RWPE1 (cell line): Measurements from ENCODE around the gene MBNL1.

Experiments used
- CTCF ChIA-PET: fragments of 350-600 bp; sonication (Branson Sonifier 250); formaldehyde crosslinking; extraction: SDS; loops from one replicate; lab custom pipeline; 2021; lab: Yijun Ruan, JAX
- POLR2A ChIA-PET: fragments of 400-600 bp; formaldehyde crosslinking; extraction: SDS; loops from one replicate; lab custom pipeline; 2020; ENCODE audit warnings: antibody characterized with exemption; ENCODE audit not compliant: low non-redundant PET; lab: Yijun Ruan, JAX
- DNase-seq: peaks from one replicate; pipeline ENCODE4 v3.0.0; 2012; ENCODE audit warnings: low spot score
- H3K27ac ChIP-seq: fragments of 450-650 bp; 2 replicates; pipeline ENCODE4 v1.5.1; 2017
- TF ChIP-seq, protein P1 (sequence below): fragments of 450-650 bp; conservative IDR thresholded peaks from 2 replicates; pipeline ENCODE4 v1.5.1; 2017; ENCODE audit warnings: low read depth, mild to moderate bottlenecking

MBNL1 gene

DNA sequence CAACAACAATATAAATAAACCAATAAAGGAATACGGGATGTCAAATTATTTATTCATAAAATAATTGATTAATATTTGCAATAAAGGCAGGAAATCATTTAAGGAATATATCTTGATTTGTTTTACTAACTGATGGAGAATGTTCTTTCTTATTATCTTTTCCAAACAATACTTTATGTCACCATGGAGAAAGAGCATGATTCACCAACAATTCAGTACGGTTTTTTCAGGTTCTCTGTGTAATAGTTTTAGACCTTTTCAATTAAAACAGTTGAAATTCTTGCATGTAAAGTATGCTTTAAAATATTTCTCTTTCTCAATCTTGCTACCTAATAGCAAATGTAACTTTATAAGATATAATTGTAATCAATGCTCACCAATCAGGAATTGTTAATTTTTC is 41.7 kb upstream of the MBNL1 start:
- ChIA-PET CTCF (no interaction called here), POLR2A (no interaction called here)
- TF ChIP-seq, protein P1, sequence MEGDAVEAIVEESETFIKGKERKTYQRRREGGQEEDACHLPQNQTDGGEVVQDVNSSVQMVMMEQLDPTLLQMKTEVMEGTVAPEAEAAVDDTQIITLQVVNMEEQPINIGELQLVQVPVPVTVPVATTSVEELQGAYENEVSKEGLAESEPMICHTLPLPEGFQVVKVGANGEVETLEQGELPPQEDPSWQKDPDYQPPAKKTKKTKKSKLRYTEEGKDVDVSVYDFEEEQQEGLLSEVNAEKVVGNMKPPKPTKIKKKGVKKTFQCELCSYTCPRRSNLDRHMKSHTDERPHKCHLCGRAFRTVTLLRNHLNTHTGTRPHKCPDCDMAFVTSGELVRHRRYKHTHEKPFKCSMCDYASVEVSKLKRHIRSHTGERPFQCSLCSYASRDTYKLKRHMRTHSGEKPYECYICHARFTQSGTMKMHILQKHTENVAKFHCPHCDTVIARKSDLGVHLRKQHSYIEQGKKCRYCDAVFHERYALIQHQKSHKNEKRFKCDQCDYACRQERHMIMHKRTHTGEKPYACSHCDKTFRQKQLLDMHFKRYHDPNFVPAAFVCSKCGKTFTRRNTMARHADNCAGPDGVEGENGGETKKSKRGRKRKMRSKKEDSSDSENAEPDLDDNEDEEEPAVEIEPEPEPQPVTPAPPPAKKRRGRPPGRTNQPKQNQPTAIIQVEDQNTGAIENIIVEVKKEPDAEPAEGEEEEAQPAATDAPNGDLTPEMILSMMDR: no peak
- no peak for DNase-seq
- H3K27ac ChIP-seq: no peak overlapping the region

DNA sequence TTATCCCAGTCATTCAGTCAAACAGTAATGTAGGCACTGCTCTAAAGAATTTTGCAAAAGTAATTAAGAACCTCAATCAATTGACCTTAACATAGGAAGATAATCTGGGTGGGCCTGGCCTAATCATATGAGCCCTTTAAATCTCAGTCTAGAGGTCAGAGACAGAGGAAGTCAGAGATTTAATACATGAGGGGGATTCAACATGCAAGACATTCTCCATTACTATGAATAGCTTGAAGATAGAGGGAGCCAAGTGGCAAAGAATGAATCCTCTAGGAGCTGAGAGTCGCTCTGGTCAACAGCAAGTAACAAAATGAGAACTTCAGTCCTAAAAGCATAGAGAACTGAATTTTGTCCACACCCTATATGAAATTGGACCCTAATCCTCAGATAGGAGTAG is 39.0 kb upstream of the MBNL1 start:
- POLR2A ChIA-PET: no interaction called here
- TF ChIP-seq, protein P1: no peak
- no peak for DNase-seq
- no peak overlapping the region for H3K27ac ChIP-seq
- CTCF ChIA-PET: no interaction called here

DNA sequence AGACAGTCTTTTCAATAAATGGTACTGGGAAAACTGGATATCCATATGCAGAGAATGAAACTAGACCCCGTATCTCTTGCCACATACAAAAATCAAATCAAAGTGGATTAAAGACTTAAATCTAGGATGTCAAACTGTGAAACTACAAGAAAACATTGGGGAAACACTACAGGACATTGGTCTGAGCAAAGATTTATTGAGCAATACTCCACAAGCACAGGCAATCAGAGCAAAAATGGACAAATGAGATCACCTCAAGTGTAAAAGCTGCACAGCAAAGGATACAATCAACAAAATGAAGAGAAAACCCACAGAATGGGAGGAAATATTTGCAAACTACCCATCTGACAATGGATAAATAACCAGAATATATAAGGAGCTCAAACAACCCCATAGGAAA is 38.4 kb upstream of the MBNL1 start:
- ChIA-PET CTCF (no interaction called here), POLR2A (no interaction called here)
- DNase-seq: no peak
- TF ChIP-seq, protein P1: no peak
- no peak overlapping the region for H3K27ac ChIP-seq

DNA sequence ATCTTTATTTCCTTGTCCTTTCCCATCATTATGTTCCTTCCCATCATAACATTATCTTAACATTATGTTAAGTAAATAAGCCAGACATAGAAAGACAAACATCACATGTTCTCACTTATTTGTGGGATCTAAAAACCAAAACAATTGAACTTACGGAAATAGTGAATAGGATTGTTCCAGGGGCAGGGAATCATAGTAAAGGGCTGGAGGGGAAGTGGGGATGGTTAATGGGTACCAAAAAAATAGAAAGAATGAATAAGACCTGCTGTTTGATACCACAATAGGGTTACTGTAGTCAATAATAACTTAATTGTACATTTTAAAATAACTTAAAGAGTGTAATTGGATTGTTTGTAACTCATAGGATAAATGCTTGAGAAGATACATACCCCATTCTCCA is 36.7 kb upstream of the MBNL1 start:
- ChIA-PET CTCF (no interaction called here), POLR2A (no interaction called here)
- TF ChIP-seq, protein P1: no peak
- no peak overlapping the region for H3K27ac ChIP-seq
- DNase-seq: no peak

DNA sequence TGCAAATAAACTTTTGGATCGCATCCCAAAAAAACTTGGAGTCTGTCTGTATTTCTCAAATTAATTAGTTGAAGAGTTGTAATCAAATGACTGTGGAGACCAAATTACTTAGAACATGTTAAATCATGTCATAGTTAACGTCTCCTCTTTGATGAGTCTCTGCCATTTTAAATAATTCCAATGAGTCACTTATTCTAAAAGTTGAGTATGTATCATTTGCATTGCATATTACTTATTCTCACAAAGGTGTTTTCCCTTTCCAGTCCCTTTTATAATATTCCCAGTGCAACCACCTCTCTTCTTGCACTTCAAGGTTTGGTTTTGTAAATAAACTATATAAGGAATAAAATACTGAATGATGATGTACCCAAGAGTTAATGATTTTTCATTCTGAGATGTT is 36.0 kb upstream of the MBNL1 start:
- no peak for DNase-seq
- ChIA-PET CTCF (no interaction called here), POLR2A (no interaction called here)
- H3K27ac ChIP-seq: no peak overlapping the region
- TF ChIP-seq, protein P1: no peak

DNA sequence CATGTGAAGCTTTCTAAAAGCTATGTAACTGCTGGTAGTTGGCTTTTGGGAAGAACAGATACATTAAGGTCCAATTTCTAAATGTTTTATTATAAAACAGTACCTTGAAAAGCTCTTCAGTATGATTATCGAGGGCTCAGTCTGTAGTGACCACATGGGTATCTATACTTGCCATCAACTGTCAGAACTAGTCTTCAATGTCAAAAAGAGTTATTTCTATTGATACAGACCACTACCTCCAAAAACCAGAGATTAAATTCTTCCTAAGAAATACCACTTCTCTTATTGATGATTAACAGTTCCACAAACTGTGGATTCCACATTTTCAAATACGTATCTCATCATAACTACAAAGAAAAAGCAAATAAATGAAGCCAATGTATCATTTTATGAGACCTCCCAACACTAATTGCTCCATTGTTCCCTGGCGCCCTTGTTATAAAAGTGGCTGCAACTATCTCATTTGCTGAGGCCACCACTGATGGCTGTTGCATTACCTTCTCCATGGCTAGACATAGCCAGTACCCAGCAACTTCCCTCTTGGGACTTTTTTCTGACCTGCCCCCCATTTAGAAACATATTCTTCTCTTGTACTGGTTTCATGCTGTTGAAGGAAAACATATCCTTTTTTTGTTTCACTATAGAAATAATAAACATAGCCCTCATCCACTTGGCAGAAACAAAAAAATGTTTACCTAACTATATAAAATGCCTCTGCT is 33.9 kb upstream of the MBNL1 start:
- no peak overlapping the region for H3K27ac ChIP-seq
- POLR2A ChIA-PET: no interaction called here
- no peak for DNase-seq
- TF ChIP-seq, protein P1: no peak
- CTCF ChIA-PET: no interaction called here
